Neutrophil (primary cell): Measurements from ENCODE around the gene ZNF391.

ENCODE experiments used
- H3K27ac ChIP-seq: fragments of 200-600 bp; sonication (generic); 2 replicates; pipeline ENCODE4 v1.5.1; 2016; ENCODE audit warnings: mild to moderate bottlenecking, moderate library complexity
- H3K27me3 ChIP-seq: fragments of 200-600 bp; sonication (generic); 2 replicates; pipeline ENCODE4 v1.6.0; 2016; ENCODE audit warnings: mild to moderate bottlenecking
- H3K36me3 ChIP-seq: fragments of 200-600 bp; sonication (generic); 2 replicates; pipeline ENCODE4 v1.5.1; 2017
- H3K4me1 ChIP-seq, 2 experiments: fragments of 200-600 bp in 1 of 2; sonication (generic) in 1 of 2; 1 replicate in 1 of 2; 2 replicates in 1 of 2; pipeline versions ENCODE4 v1.5.1 to v1.6.1; 2013 to 2016; ENCODE audit warnings: low read depth in 1 of 2, low read length in 1 of 2, mild to moderate bottlenecking in 1 of 2, moderate library complexity in 1 of 2; ENCODE audit not compliant: control insufficient read depth in 1 of 2, insufficient read depth in 1 of 2
- H3K4me3 ChIP-seq, 2 experiments: fragments of 200-600 bp in 1 of 2; sonication (generic) in 1 of 2; 1 replicate in 1 of 2; 2 replicates in 1 of 2; pipeline ENCODE4 v1.5.1; 2013 to 2016; ENCODE audit warnings: low read depth in 1 of 2, low read length in 1 of 2, mild to moderate bottlenecking in 1 of 2, moderate library complexity in 1 of 2
- H3K9me3 ChIP-seq: fragments of 200-600 bp; sonication (generic); 2 replicates; pipeline ENCODE4 v1.5.1; 2016
- CTCF ChIP-seq: fragments of 200-600 bp; sonication (generic); IDR thresholded peaks from 2 replicates; pipeline ENCODE4 v1.5.1; 2016; ENCODE audit warnings: antibody characterized with exemption

ZNF391 gene

GRCh38 chr6:27383481-27383880 is 5.1 kb upstream of the ZNF391 start:
- Histone ChIP-seq H3K27me3 (peaks cover 26% of the 10 kb centered on the region), H3K9me3 (no peaks in the 10 kb centered on the region), H3K4me3 (no peak overlapping the region), H3K4me1 (peaks cover 3 to 4% of the 10 kb centered on the region in 2 experiments), H3K36me3 (no peaks in the 10 kb centered on the region), H3K27ac (no peak overlapping the region)
- TF ChIP-seq CTCF: no peak

GRCh38 chr6:27392623-27393022 is 4.1 kb downstream of the ZNF391 start:
- no peak overlapping the region for H3K4me3 ChIP-seq
- H3K4me1 ChIP-seq: peaks cover 12 to 16% of the 10 kb centered on the region in 2 experiments
- TF ChIP-seq CTCF: no peak
- H3K27ac ChIP-seq: no peak overlapping the region
- H3K9me3 ChIP-seq: no peaks in the 10 kb centered on the region
- H3K36me3 ChIP-seq: no peaks in the 10 kb centered on the region
- H3K27me3 ChIP-seq: peaks cover 7% of the 10 kb centered on the region

- peaks cover 4 to 5% of the 10 kb centered on the region in 2 experiments for H3K4me1 ChIP-seq
- H3K36me3 ChIP-seq: no peaks in the 10 kb centered on the region
- no peak for TF ChIP-seq CTCF
- H3K27ac ChIP-seq: no peak overlapping the region
- no peak overlapping the region for H3K4me3 ChIP-seq
- no peaks in the 10 kb centered on the region for H3K27me3 ChIP-seq
- H3K9me3 ChIP-seq: no peaks in the 10 kb centered on the region
Observed at GRCh38 chr6:27394073-27394472, 5.5 kb downstream of the ZNF391 start.

GRCh38 chr6:27400877-27401642 is 12.5 kb downstream of the ZNF391 start:
- Histone ChIP-seq H3K4me3 (no peak overlapping the region), H3K27ac (no peak overlapping the region), H3K4me1 (no peaks in the 10 kb centered on the region), H3K27me3 (no peaks in the 10 kb centered on the region), H3K9me3 (peaks cover 10% of the 10 kb centered on the region), H3K36me3 (no peaks in the 10 kb centered on the region)
- TF ChIP-seq CTCF: no peak

DNA sequence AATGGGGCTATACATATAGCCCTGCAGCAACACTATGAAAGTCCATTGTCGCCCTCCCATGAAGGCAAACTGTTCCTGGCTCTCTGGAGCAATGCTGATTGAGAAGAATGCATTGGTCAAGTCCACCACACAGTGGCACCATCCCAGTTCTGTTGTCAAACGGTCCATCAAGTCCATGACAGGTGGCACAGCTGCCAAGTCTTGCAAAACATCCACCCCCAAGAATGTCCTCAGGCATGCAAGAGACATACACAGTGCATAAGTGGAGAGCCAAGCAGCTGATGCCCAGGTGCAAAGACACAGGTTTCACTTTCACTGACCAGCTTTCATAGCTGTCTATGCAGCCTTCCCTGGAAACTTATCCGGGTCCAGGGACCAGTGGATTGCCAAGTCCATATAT is 17.5 kb downstream of the ZNF391 start:
- no peaks in the 10 kb centered on the region for H3K36me3 ChIP-seq
- peaks cover 7% of the 10 kb centered on the region for H3K9me3 ChIP-seq
- H3K4me3 ChIP-seq: no peak overlapping the region
- no peak for TF ChIP-seq CTCF
- H3K27ac ChIP-seq: no peak overlapping the region
- no peaks in the 10 kb centered on the region for H3K4me1 ChIP-seq
- no peaks in the 10 kb centered on the region for H3K27me3 ChIP-seq
